HG03439 (cell line): Measurements from ENCODE around the gene TAC1.
"Not testable (repeated sequence)": the region's sequence is repeated elsewhere in the genome, so short reads cannot be mapped to it uniquely, and the experiment has no call there.

Source experiments
- ATAC-seq: cut with Tn5 transposase; IDR thresholded peaks from one replicate; pipeline ENCODE4 v1.9.1; 2021; ENCODE audit warnings: mild to moderate bottlenecking, moderate library complexity; ENCODE audit not compliant: unreplicated experiment

Gene TAC1

DNA sequence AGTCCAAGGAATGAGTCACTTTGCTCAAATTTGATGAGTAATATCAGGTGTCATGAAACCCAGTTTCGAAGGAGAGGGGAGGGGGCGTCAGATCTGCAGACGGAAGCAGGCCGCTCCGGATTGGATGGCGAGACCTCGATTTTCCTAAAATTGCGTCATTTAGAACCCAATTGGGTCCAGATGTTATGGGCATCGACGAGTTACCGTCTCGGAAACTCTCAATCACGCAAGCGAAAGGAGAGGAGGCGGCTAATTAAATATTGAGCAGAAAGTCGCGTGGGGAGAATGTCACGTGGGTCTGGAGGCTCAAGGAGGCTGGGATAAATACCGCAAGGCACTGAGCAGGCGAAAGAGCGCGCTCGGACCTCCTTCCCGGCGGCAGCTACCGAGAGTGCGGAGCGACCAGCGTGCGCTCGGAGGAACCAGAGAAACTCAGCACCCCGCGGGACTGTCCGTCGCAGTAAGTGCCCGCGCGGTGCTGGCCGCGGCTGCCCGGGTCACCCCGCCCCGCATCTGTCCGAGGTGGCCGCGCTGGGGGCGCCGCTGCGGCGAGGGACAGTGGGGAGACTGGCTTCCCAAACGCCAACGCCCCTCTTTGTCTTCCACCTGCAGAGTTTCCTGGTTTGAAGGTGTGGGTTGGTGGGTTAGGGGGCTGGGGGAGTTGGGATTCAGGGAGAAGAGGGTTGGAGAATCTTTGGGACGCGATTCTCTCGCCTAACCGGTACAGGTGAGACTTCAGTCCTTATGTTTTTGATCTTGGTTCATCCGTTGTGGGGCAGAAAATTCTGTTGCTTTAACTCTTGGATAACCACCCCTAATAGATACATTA is at the start of gene TAC1:
TAC1 (plus strand) TSS at position 351 of the 829 bp plus-strand sequence. CDS start 527 bp downstream, outside the sequence.
- no peak for ATAC-seq

GRCh38 chr7:97685952-97686351 is 45.9 kb upstream of the TAC1 start:
- ATAC-seq = no peak

GRCh38 chr7:97693586-97693985 is 38.3 kb upstream of the TAC1 start:
- no peak for ATAC-seq

DNA sequence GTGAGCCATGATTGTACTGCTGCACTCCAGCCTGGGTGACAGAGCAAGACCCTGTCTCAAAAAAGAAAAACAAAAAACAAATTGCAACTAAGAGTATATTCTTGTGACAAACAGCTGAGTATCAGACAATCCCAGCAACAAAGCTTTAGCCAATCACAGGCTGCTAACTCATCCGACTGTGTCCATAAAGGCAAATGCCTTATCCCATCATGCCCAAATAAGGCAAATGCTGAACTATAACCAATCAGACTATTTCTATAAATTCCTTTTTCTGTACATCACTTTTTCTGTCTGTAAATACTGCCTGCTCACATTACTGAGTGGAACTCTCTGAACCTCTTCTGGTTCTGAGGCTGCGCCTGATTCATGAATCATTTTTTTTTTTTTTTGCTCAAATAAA is 37.5 kb upstream of the TAC1 start:
- no peak for ATAC-seq

- no peak for ATAC-seq
Observed at GRCh38 chr7:97697396-97697795, 34.5 kb upstream of the TAC1 start.

GRCh38 chr7:97722386-97722785 is 9.5 kb upstream of the TAC1 start:
- no peak for ATAC-seq

DNA sequence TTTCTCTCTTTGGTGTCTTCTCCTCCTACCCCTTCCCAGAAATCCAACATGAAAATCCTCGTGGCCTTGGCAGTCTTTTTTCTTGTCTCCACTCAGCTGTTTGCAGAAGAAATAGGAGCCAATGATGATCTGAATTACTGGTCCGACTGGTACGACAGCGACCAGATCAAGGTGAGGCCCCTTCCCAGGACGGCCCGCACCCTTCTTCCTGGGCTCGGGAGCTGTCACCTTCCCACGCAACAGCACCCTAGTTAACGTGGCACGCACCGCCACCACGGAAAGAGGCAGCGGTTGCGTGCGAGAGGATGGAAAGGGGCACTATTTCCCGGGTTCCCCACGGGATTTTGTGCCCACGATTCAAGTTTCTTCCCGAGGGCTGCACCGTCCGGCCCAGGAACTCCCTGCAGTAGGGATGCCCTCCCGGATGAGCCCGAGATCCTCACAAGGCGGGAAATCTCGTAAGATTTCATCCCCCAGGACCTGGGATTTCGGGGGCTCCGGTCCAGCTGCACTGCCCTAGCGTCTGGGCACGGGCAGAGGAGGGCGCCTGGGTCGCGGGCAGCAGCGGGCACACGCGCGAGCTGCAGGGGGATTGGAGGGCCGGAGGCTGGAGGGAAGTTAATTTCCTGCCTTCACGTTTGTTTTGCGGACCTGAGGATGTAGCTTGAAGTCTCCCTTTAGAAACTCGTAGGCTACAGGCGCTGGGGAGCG is 834 bp downstream of the TAC1 start:
- no peak for ATAC-seq

GRCh38 chr7:97733276-97734161 is 1.6 kb downstream of the TAC1 start:
- ATAC-seq = no peak

- no peak for ATAC-seq
Observed at GRCh38 chr7:97734255-97734654, 2.4 kb downstream of the TAC1 start.

DNA sequence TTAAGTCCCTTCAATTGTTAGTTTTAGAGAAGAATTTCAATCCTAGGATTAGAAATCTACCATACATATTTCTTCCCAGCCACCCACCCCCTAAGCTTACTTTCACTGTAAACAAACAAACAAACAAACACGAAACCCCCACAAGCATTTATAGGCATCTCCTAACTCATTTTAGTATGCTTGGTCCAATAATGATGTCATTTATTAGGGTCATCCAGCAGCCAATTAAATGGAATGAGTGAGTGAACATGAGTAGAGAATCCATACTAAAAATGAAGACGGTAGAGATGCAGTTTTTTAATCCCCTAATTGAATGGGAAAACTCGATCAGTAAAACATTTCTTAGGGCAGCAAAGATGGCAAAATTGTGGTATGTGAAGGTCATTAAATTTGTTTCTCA is 3.2 kb downstream of the TAC1 start:
- no peak for ATAC-seq

- no peak for ATAC-seq
Observed at GRCh38 chr7:97748482-97748881, 16.6 kb downstream of the TAC1 start.

- no peak for ATAC-seq
Observed at GRCh38 chr7:97751566-97751965, 19.7 kb downstream of the TAC1 start.

GRCh38 chr7:97752215-97752614 is 20.3 kb downstream of the TAC1 start:
- no peak for ATAC-seq

GRCh38 chr7:97757824-97758223 is 25.9 kb downstream of the TAC1 start:
- no peak for ATAC-seq

- ATAC-seq = no peak
Observed at GRCh38 chr7:97770850-97771249, 39.0 kb downstream of the TAC1 start.

DNA sequence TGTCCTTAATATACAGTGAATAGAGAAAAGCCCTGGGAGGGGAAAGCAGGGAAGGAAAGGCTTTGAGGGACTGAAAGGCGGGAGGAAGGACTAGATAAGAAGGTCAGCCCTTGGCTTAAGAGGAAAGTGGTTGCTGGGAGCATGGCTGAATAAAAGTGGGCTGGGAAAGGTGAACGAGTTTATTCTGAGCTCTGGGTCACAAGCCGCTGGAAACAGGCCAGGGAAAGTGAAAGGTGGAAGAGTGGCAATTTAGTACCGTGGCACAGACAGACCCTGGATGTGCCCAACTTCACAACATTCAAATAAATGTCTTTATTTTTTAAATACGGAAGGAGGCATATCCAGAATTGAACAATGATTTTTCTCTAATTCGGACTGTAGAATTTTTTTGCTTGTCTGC is 39.7 kb downstream of the TAC1 start:
- ATAC-seq = no peak

DNA sequence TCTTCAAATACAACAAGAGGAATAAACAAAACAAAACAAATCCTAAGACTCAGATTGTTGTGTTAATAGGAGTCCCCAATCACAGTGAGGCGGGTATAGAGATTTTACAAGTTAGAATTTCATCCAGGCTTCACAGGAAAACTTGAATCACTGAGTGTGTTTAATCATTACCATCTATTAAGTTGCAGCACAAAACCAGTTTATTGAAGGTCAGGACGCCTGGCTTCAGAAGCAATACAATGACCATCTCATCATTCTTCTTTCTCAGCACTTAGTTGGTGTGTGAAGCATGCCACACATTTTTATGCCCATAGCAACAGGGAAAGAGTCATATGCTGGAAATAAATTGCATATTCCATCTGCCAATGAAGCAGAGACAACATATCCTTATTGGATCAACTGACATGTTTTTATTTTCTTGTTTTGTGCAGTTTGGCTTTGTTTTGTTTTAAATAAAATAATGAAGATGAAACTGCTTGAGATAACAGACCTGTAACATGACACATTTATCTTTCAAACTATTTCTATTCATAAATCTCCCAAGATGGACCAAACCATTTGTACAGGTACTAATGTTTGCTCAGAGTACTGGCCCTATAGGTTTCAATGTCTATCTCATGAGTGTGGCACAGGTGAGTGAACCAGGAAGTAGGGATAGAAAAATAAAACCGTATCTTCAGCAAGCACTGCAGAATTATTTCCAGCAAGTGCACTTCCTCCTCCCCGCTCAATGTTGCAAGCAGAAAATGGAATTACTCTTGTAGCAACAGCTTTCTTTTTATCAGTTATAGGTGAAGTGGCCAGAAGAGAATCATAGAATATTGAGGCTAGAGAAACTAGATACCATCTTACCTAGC is 40.4 kb downstream of the TAC1 start:
- no peak for ATAC-seq

GRCh38 chr7:97786398-97786797 is 54.5 kb downstream of the TAC1 start:
- ATAC-seq = not testable (repeated sequence)
